GM18909 (cell line): Measurements from ENCODE around the gene BORCS6.
"Not testable (repeated sequence)": the region's sequence is repeated elsewhere in the genome, so short reads cannot be mapped to it uniquely, and the experiment has no call there.

Experiments used
- ATAC-seq: cut with Tn5 transposase; IDR thresholded peaks from one replicate; pipeline ENCODE4 v1.9.1; 2021; ENCODE audit warnings: mild to moderate bottlenecking; ENCODE audit not compliant: unreplicated experiment, poor library complexity

The BORCS6 gene

DNA sequence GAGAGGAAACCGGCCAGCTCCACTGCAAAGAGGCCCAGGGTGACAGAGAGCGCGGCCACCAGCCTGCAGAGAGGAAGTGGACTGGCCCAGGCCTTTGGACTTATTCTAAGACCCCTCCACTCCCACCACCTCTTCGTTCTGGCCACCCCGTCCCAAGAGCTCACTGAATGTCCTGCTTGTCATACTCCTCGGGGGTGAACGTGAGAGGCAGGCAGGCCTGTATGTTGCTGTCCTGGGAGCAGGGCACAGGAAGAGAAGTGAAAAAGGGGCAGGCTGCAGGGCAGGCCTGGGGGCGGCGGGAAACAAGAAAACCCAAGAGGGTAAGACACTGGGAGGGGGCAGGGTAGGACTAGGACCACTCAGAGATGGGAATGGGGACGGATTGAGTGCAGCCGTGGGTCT lies 14.2 kb downstream of the BORCS6 start:
- peak; percentile 11 for ATAC-seq

DNA sequence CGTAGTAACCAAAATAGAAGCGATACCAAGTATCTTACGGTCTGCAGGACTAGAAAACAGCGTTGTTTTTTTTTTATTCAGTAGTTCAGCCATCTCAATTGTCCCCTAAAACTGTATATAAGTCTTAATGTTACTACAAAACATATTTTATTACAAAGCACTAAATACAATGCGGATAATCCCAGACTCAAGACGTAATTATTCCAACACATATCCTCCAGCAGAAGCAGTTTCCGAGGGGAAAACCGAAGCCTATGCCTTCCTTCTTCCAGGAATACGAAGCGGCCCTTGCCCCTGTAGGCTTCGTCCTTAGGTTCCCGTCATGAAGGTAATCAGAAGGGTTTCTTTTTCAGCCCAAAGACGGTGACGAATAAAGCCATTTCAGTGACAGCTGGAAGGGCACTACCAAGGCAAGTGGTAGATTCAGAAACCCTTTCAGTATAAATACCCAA lies 16.1 kb downstream of the BORCS6 start:
- no peak for ATAC-seq

DNA sequence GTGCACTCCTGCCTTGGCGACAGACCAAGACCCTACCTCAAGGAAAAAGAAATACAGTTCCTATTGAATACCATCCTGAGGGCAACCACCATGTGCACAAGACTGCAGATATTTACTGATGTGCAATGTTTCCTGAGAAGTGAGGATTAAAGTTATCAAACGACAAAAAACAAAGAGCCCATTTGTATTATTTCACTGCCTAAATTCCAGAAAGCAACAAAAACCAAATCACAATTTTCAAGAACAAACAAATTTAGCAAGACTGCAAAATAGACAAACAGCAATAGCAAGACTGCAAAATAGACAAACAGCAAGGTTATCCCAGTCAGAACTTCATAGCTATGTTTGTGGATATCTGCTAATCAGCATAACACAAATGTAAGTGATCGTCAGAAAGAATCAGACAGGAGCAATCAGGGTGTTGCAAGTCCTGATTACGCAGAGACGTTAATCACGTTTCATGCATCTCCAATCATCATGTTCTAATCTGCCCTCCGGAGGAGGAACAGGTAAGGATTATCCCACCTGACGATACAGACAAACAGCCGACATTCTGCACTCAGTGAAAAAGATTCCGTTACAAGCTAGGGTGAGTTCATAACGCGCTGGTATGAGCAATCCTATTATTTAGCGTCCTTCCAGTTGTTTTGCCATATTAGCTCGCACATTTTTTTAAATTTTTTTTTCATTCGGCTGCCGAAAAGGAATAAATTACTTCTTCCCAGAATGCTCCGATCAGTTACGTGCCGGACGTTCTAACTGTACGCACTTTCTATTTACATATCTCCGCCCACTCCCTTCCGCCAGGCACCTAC lies 16.7 kb downstream of the BORCS6 start:
- ATAC-seq = peak; percentile 77

DNA sequence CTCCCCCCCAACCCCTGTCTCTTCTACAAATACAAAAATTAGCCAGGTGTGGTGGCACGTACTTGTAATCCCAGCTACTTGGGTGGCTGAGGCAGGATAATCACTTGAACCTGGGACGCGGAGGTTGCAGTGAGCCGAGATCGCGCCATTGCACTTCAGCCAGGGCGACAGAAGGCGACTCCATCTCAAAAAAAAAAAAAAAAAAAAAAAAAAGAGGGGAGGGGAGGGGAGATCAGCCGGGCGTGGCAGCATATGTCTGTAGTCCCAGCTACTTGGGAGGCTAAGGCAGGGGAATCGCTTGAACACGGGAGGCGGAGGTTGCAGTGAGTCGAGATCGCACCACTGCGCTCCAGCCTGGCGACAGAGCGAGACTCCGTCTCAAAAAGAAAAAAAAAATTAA lies 19.8 kb downstream of the BORCS6 start:
- ATAC-seq = not testable (repeated sequence)

DNA sequence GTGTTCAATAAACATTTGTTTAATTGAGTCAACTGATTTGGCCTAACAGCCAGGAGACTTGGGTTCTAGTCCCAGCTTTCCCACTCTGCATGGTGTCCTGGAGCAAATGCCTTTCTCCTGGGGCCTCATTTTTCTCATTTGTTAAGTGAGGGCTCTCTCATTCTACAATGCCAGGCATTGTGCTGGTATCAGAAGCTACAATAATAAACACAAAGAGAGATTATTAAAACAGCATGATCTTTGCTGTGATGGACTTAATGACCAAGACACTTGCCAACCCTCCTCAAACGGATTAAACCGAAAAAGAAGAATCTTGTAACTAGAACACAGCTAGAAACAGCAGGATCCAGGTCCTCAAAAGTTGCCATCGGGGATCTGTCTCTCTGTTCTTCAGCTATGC lies 22.5 kb downstream of the BORCS6 start:
- ATAC-seq = no peak

DNA sequence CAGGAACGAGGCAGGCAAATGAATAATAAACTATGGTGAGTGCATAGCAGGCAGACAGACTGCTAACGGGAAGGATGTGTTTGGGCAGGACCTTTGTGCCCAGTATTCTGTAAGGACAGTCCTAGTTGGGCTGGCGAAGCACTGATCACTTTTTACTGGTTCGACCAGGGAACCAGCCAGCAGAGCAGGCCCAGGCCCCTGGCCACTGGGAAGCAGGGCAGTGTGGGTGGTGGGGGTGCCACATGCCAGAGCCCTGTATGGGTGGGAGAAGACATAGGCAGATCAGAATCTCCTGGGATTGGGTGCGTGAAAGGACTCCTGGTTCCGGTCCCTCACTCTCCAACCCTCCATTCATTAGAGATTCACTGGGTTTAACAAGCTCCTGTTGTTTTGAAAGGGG lies 23.2 kb downstream of the BORCS6 start:
- no peak for ATAC-seq

DNA sequence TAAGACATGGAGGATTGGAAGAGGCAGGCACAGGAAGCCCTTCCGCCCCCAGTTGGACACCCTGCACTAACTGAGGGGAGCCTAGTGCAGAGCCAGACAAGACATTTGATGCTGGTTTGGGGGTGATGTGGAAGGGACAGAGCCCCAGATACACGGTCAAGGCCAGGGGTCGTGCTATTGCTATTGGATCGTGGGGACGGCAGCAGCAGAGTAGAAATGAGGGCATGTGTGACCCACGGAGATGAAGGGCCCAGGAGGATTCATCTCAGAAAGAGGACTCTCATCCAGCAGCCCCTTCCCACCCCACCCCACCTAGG lies 25.2 kb downstream of the BORCS6 start:
- no peak for ATAC-seq

DNA sequence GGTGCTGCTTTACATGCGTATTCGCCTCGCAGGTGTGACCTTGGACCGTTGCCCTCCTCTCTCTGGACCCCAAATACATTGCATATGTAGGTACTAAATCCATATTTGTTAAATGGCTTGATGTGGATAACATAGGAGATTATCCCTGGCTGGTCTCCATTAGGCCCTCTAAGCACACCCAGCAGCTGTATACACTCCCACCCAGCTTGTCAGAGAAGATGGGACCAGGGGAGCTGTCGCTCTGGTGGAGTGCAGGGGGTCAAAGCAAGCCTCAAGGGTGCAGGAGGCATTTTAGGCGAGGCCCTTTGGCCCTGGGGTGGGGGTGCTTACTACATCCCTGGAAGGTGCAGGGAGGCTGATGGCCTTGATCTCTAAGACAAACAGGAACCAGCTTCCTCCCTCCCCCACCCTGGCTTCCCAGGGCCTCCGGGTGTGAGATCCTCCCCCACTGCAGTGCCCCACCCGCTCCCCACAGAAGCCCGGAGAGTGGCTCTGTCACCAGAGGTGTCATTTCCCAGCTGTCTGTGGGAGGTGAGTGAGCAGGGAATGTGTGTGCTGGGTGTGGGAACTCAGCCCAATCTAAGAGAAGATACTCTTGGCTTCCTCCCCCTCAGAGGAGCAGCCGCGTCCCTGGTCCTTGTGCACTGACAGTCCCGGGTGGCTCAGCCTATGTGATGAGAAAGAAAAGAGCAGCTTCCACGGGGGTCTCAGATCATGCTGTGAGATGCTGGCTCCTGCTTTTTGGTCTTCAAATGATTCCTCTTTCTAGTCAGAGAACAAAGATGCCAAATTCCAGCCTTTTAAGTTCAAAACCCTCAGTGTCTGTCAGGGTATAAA lies 25.8 kb downstream of the BORCS6 start:
- no peak for ATAC-seq

DNA sequence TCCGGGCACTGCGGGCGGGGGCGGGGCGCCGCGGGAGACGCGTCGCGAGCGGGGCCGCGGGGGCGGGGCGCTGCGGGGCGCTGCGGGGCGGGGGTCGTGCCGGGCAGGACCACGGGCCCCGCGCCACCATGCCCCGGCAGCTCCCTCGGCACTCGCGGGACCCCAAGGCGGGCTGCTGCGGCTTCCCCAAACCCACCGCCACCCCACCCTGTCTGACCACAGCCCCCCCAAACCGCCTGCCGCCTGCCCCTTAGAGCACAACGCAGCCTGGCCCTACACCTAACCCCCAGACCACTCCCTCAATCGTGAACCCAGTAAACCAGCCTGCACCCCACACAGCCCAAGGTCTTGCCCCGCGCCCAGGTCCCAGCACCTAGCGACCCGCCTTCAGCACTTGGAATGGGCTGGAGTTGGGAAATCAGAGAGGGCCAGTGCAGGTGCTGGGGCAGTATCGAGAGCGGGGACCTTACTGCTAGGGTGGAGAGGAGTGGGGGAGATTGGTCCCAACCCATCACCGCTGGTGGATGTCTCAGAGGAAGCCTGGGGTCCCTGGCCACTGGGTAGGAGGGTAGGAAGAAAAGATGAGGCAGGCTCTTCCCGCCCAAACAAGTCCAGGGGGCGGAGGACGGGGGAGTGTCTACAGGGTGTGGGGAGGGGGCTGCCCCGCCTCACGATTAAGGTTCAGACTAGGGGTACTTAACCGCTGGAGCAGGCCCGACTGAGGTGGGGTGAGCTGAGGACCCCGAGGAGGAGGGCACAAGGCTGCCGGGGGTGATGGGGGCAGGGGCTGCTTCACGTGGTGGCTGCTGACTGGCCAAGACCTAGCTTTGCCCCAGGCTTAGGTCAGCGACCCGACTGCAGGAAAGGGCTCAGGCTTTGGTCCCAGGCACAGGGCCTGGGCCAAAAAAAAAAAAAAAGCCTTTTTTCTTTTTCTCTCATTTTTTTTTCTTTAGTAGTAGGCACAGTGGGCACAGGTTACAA lies 26.7 kb downstream of the BORCS6 start:
- ATAC-seq = no peak

DNA sequence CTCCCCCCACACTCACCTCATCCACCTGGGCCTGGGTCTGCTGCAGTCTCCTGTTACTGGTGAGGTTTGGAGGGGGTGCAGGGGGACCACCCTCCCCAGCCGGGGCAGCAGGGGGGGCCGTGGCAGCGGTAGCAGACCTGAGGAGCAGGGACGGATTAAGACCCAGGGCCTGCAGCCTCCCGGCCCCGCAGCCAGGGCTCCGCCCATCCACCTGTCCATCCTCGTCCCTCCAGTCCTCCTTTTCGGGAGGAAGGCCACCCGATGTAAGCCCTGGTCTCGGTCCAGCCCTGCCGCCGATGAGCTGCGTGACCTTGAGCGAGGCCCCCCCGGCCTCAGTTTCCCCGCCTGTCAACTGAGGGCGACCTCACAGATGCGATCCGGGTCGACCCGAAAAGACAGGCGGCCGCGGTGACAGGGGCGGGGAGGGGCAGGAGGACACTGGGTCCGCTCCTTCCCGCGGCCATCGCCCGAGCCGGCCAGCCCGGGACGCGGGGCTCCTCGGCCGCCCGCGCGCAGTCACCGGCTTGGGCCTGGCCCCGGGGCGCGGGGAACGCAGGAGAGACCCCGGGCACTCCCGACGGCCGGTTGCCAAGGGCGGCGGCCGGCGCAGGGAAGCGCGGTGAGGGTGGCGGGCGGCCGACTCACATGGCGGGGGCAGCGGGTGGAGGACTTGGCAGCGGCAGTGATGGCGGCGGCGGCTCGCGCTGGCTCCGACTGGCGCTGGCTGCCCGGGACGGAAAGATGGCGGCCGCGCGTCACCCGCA lies 27.6 kb downstream of the BORCS6 start, which contains the start of gene VAMP2:
Gene VAMP2 (minus strand): TSS at position 716 of the 764 bp plus-strand sequence. CDS start 69 bp downstream, at position 647.
- peak; percentile 54 for ATAC-seq

DNA sequence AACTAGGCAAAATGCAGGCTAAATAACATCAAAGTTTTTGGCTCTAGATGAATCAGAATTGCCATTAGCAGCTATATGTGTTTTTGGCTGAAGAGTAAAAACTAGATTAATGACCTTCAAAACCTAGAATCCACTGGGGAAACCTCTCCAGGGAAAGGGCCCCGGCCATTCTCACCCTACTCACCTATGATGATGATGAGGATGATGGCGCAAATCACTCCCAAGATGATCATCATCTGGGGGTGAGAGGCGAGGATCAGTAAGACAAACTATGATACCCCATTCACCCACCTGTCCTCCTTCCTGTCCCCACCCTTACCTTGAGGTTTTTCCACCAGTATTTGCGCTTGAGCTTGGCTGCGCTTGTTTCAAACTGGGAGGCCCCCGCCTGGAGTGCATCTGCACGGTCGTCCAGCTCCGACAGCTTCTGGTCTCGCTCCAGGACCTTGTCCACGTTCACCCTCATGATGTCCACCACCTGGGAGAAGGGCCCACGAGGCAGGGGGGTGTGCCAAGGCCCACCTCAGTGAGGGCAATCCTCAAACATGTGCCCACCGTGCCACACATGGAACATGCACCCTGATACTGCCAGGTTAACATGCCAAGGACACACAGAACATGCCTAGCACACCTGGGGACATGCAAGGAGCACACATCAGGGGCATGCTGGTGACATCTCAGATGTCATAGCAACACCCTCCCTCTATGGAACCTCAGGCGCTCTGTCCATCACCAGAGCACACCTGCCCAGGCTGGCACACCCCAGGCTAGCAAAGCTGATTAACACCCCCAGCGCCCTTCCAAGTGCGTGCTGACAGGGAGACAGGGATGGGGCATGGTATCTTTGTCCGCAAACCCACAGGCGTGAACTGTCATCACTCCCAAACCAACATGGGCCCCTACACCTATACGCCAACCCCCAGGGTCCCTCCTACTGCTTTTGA lies 28.4 kb downstream of the BORCS6 start:
- no peak for ATAC-seq

DNA sequence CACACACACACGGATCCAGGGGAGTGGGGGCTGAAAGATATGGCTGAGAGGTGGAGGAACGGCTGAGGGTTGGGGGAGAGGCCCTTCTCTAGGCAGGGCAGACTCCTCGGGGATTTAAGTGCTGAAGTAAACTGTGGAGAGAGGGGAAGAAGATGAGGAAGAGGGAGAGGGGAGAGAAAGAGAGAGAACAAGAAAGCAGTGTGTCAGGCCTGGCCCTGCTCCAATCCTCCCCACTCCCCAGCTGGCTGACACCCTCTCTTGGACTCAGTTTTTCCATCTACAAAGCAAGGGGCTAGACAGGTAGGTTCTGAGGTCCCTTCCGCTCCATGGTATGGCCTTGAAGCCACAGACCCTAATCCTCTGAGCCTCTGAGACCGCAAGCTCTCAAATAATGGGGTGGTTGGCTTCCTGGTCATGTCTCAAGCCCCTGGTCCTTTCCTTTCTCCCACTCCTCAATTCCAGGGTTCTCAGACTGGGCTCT lies 29.2 kb downstream of the BORCS6 start:
- no peak for ATAC-seq

DNA sequence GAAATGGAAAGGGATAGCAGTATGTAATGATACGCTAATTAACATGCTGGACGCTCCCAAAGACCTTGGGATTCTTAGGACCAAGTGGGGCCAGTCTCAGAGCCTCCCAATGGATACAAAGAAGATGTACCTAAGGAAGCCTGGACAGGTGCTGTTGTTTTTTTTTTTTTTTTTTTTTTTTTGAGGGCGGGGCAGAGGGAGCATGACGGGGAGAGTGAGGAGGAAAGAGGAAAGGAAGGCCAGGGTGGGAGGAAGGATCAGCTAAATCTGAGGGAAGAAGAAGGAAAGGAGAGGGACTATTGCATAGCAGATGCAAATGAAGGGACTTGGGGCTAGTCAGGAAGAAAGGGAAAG lies 29.8 kb downstream of the BORCS6 start:
- no peak for ATAC-seq

DNA sequence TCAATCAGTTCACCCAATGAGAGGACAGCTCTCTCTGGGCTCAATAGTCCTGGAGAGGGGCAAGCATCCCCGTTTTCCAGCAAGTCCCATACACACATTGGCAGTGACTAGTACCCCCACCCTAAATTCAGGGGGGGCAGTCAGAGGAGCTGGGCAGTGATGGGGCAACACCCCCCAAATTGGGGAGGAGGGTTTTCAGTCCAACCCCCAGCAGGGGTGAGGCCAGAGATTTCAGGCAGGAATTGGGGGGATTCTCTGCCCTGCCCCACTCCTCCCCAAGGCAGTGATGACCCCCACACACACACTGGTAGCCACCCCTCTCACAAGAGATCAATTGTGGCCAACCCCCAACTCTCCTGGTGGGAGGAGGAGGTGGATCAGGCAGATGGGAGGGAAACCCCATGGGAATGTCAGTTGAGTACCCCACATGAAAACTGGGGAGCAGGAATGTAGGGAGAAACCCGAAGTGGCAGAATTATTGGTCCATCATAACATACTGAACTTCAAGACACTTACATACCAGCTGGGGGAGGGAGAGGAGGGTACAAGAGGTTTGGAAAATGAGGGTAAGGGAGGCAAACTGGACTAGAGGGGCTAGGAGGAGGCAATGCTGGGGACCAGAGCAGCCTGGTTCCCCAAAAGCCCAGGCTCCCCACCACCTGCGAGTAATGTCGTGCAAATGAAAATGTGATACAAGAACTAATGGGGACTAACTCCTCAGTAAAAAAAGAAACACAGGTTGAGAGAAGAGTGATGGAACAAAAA lies 30.3 kb downstream of the BORCS6 start:
- ATAC-seq = no peak

DNA sequence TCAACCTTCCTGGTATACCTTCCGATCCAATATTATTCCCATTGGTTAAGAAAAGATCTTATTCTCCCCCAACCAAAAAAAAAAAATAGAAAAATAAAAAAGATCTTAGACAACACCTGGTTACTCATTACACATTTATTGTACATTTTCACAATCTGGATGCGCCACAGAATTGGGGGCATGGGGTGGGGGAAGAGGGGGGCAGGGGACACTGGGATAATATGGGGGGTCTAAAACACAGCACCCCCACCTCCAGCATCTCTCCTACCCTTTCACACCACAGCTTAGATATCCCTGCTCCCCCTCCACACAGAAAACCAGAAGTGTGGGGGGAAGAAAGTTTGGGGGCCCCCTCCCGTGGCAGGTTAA lies 31.0 kb downstream of the BORCS6 start:
- ATAC-seq = no peak

DNA sequence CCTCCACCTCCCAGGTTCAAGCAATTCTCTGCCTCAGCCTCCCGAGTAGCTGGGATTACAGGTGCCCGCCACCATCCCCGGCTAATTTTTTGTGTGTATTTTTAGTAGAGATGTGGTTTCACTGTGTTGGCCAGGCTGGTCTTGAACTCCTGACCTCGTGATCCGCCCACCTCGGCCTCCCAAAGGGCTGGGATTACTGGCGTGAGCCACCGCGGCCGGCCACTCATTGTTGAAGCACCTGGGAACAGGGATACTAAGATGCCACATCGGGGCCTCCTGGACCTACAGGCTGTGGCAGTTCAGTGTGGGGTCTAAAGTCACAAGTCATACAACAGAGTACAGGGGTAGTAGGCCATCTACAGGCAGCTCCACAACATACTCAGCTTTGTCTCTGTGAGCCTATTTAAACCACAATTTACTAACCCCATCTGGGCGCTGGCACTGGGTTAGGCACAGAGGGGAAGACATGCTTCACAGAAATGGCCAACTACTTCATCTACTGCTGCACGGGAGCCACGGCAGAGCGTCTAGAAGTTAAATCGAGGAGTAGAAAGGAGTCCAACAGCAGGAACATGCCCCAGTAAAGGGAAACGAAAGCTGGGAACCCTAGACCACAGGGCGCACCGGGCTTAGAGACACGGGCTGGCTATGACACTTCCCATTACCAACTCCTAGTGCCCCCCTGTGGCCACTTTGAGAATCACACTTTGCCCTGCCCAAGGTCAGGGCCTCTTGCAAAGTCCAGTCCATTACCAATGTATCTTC lies 31.5 kb downstream of the BORCS6 start:
- no peak for ATAC-seq
